ENCODE measurements around the gene ACTG1.

DNA sequence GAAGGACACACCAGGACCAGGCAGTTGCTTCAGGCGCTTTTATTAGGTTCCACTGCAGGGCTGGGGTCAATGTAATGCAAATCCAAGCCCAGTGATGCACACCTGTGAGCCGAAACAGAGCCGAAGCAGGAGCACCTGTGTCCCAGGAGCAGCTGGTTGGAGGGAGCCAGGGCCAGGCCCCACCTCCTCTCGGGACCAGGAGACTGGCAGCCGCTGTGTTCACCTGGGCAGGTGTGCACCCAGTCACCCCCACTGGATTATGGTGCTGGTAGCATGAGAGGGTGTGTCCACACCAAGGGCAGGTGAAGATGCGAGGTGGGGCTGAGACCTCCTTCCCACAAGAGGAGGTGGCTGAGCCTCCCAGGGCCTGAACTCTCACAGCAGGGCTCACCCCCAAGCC, 44.3 kb upstream of the ACTG1 start:
- TF ChIP-seq ZFP3 (CRISPR knock-in tag; IDR thresholded peaks at IDR 0.05), result no peak
- no peak for TF ChIP-seq RARB (CRISPR knock-in tag; IDR thresholded peaks at IDR 0.05)
- TF ChIP-seq, protein P1, sequence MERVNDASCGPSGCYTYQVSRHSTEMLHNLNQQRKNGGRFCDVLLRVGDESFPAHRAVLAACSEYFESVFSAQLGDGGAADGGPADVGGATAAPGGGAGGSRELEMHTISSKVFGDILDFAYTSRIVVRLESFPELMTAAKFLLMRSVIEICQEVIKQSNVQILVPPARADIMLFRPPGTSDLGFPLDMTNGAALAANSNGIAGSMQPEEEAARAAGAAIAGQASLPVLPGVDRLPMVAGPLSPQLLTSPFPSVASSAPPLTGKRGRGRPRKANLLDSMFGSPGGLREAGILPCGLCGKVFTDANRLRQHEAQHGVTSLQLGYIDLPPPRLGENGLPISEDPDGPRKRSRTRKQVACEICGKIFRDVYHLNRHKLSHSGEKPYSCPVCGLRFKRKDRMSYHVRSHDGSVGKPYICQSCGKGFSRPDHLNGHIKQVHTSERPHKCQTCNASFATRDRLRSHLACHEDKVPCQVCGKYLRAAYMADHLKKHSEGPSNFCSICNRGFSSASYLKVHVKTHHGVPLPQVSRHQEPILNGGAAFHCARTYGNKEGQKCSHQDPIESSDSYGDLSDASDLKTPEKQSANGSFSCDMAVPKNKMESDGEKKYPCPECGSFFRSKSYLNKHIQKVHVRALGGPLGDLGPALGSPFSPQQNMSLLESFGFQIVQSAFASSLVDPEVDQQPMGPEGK (CRISPR knock-in tag; IDR thresholded peaks at IDR 0.05; ENCODE audit: borderline replicate concordance), result no peak
- TF ChIP-seq ZNF8 (CRISPR knock-in tag; IDR thresholded peaks at IDR 0.05), result no peak
- TF ChIP-seq, protein P2, sequence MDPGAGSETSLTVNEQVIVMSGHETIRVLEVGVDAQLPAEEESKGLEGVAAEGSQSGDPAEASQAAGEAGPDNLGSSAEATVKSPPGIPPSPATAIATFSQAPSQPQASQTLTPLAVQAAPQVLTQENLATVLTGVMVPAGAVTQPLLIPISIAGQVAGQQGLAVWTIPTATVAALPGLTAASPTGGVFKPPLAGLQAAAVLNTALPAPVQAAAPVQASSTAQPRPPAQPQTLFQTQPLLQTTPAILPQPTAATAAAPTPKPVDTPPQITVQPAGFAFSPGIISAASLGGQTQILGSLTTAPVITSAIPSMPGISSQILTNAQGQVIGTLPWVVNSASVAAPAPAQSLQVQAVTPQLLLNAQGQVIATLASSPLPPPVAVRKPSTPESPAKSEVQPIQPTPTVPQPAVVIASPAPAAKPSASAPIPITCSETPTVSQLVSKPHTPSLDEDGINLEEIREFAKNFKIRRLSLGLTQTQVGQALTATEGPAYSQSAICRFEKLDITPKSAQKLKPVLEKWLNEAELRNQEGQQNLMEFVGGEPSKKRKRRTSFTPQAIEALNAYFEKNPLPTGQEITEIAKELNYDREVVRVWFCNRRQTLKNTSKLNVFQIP (CRISPR knock-in tag; IDR thresholded peaks at IDR 0.05; ENCODE audit: borderline replicate concordance, low read depth), result no peak
- TF ChIP-seq SNAI2 (CRISPR knock-in tag; IDR thresholded peaks at IDR 0.05), result no peak
- no peak for TF ChIP-seq GLIS3 (CRISPR knock-in tag; IDR thresholded peaks at IDR 0.05)
- TF ChIP-seq ZFP30 (CRISPR knock-in tag; IDR thresholded peaks at IDR 0.05), result no peak
- TF ChIP-seq, protein P3, sequence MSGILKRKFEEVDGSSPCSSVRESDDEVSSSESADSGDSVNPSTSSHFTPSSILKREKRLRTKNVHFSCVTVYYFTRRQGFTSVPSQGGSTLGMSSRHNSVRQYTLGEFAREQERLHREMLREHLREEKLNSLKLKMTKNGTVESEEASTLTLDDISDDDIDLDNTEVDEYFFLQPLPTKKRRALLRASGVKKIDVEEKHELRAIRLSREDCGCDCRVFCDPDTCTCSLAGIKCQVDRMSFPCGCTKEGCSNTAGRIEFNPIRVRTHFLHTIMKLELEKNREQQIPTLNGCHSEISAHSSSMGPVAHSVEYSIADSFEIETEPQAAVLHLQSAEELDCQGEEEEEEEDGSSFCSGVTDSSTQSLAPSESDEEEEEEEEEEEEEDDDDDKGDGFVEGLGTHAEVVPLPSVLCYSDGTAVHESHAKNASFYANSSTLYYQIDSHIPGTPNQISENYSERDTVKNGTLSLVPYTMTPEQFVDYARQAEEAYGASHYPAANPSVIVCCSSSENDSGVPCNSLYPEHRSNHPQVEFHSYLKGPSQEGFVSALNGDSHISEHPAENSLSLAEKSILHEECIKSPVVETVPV (CRISPR knock-in tag; IDR thresholded peaks at IDR 0.05), result no peak
- TF ChIP-seq BACH2 (CRISPR knock-in tag; IDR thresholded peaks at IDR 0.05; ENCODE audit: borderline replicate concordance), result no peak
- no peak for TF ChIP-seq TCF4 (CRISPR knock-in tag; IDR thresholded peaks at IDR 0.05; ENCODE audit: borderline replicate concordance)
